Right renal cortex interstitium (tissue), 3 donors: ENCODE results near the gene EMILIN2. TPM values are rescaled to one million over a fixed set of nuclear protein-coding genes. Genes with fewer than 3 reads are reported as not detected.
"Not testable (repeated sequence)": the region's sequence is repeated elsewhere in the genome, so short reads cannot be mapped to it uniquely, and the experiment has no call there.

Experiments
- DNase-seq, 3 donors: peaks; one replicate each; pipeline ENCODE4 v3.0.0-alpha.2; 2013; ENCODE audit warnings: low read depth in 3 of 3, low spot score in 2 of 3
- polyA plus RNA-seq, 3 donors: library from polyadenylated mRNA; unstranded; fragments of 120-200 nt; gene quantifications; one replicate each; pipeline ENCODE4 v1.2.1, GENCODE V29; 2013; ENCODE audit not compliant: insufficient read length in 3 of 3

Gene EMILIN2
- 10 to 100 TPM in 2 of 3 donors, 1 to 10 TPM in 1; 9.8 to 12.5 (median 11.9) TPM for polyA plus RNA-seq

DNA sequence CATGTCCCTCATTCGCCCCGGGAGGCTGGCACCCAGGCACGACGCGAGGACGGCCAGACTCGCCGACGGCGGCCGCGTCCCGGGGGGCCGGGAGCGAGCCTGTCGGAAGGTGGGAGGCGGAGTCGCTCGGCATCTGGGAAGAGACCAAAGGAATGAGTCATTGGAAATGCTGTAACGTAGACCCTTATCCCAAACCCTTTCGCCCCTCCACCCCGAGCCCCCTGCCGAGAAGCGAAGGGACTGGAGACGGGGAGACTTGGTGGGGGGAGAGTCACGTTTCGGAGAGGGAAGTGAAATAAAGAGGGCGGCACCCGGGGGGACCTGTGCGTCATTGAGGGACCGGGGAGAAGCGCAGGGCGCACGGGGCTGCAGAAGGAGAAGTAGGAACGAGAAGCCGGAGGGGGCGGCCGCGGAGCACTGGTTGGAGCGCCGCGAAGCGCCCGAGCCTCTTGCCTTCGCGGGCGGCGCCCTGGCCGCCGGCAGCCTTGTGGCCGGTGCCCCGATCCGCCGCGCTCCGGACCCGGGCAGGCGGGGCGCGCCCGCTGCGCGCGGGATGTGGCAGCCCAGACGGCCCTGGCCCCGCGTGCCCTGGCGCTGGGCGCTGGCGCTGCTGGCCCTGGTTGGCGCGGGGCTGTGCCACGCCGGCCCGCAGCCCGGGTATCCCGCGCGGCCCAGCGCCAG, at the start of gene EMILIN2:
EMILIN2 (plus strand) TSS at position 371 of the 681 bp plus-strand sequence; CDS start at position 554, 183 bp downstream.
- DNase-seq = no peak

GRCh38 chr18:2797951-2798350, 48.9 kb upstream of the EMILIN2 start:
- DNase-seq = no peak

GRCh38 chr18:2799369-2799768, 47.4 kb upstream of the EMILIN2 start:
- DNase-seq = no peak

- no peak for DNase-seq
Measured at GRCh38 chr18:2805970-2806943, 40.5 kb upstream of the EMILIN2 start.

- DNase-seq = not testable (repeated sequence)
Measured at GRCh38 chr18:2808640-2809039, 38.2 kb upstream of the EMILIN2 start.

DNA sequence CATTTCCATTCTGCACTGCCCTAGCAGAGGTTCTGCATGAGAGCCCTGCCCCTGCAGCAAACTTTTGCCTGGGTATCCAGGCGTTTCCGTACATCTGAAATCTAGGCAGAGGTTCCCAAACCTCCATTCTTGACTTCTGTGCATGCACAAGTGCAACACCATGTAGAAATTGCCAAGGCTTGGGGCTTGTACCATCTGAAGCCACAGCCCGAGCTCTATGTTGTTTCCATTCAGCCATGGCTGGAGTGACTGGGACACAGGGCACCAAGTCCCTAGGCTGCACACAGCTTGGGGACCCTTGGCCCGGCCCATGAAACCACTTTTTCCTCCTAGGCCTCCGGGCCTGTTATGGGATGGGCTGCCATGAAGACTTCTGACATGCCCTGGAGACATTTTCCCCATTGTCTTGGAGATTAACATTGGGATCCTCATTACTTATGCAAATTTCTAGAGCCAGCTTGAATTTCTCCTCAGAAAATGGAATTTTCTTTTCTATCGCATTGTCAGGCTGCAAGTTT, 37.1 kb upstream of the EMILIN2 start:
- not testable (repeated sequence) for DNase-seq

- no peak for DNase-seq
Measured at GRCh38 chr18:2811416-2811815, 35.4 kb upstream of the EMILIN2 start.

DNA sequence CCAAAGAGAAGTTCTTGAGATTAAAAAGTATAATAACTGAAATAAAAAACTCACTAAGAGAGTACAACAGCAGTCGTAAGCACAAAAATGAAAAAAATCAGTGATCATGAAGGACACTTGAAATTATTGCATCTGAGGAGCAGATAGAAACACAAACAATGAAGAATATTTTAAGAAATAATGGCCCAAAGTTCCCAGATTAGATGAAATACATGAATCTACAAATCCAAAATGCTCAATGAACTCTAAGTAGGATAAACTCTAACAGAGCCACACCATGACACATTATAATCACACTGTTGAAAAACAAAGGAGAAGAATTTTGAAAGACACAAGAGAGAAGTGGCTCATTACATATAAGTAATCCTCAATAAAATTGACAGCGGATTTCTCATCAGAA, 31.9 kb upstream of the EMILIN2 start:
- DNase-seq = no peak

GRCh38 chr18:2818281-2818680, 28.5 kb upstream of the EMILIN2 start:
- no peak for DNase-seq

DNA sequence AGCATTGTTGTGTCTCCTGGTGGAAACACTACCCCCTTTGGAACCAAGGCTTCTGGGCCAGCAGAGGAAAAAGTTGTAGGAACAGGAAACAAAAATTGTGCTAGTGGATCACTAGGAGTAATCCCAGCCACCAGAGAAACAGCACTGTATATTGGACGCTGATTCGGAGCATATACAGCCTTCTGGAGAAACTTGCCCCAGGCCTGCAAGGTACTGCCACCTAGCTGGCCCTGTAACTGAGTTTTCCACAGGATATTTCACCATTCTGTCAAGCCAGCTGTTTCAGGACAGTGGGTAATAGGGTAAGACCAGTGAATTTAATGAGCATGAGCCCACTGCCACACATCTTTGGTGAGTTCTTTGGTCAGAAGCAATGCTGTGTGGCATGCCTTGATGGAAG, 25.1 kb upstream of the EMILIN2 start:
- no peak for DNase-seq

- no peak for DNase-seq
Measured at GRCh38 chr18:2822213-2822921, 24.4 kb upstream of the EMILIN2 start.

GRCh38 chr18:2823202-2823601, 23.6 kb upstream of the EMILIN2 start:
- DNase-seq = no peak

DNA sequence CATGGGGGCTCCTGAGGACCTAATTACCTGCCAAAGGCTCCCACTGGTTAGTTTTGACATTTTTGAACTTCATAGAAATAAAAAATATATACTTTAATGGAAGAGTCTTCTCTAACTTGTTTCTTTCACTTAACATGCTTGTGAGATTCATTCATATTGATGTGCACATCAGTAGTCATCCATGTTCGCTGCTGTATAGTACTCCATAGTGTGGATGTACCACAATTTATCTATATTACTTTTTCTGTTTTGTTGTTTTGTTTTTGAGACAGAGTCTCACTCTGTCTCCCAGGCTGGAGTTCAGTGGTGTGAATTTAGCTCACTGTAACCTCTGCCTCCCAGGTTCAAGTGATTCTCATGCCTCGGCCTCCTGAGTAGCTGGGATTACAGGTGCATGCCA, 22.8 kb upstream of the EMILIN2 start:
- no peak for DNase-seq

DNA sequence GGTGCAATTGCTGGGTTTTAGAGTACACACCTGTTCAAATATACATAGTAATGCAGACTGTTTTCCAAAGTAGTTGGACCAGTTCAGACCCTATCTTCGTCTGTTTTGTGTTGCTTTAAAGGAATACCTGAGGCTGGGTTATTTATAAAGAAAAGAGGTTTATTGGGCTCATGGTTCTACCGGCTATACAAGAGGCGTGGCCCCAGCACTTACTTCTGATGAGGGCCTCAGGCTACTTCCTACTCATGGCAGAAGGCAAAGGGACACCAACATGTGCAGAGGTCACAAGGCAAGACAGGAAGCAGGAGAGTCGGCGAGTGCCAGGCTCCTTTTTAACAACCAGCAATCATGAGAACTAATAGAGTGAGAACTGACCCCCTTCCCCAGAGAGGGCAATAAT, 21.9 kb upstream of the EMILIN2 start:
- no peak for DNase-seq

GRCh38 chr18:2825613-2826175, 21.1 kb upstream of the EMILIN2 start:
- no peak for DNase-seq

GRCh38 chr18:2826581-2826980, 20.2 kb upstream of the EMILIN2 start:
- DNase-seq = no peak

GRCh38 chr18:2827061-2827460, 19.7 kb upstream of the EMILIN2 start:
- DNase-seq = no peak

GRCh38 chr18:2836118-2836517, 10.7 kb upstream of the EMILIN2 start:
- not testable (repeated sequence) for DNase-seq

DNA sequence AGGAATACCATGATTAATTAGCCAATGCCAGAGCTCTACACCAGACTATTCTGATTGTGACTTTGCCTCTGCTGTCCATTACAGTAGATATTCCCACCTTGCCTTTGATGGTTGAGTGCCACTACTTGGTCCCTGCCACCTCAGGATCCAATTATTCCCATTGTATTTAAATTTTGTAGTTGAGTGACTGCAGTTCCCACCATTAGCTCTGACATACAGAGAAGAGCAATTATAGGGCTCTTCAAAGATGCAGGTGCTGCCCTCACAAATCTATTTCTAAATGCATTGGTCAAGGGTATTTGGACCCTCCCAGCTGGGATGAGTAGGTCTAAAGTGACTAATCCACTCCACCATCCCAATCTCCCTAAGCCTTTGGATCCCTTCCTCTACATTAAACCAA, 9.5 kb upstream of the EMILIN2 start:
- DNase-seq = not testable (repeated sequence)

DNA sequence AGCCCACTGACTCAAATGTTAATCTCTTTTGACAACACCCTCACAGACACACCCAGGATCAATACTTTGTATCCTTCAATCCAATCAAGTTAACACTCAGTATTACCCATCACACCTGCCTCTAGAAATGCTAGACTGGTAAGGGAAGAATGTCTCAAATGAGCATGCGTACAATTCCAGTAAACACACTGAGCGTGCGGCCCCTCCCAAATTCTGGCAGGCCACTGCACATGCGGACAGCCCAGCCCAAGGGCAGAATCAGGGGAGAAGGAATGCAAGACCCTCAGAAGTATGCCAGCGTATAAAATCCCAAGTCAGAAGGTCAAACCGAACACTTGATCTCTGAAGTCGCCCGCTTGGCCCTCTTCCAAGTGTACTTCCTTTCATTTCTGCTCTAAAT, 7.6 kb upstream of the EMILIN2 start:
- DNase-seq = no peak
